DND-41 (cell line): ENCODE measurements around the gene PAH.

Source experiments
- ATAC-seq: fragments of 200-7000 bp; cut with Tn5 transposase; 3 replicates; pipeline ENCODE4 v1.9.1; 2021; ENCODE audit warnings: low read depth; ENCODE audit not compliant: insufficient read depth
- DNase-seq: peaks from one replicate; pipeline ENCODE4 v3.0.0-alpha.2; 2020
- H2AFZ ChIP-seq: 2 replicates; pipeline ENCODE4 v1.6.0; 2012; ENCODE audit warnings: low read depth, low read length
- H3K27ac ChIP-seq: 2 replicates; pipeline ENCODE4 v1.5.1; 2012; ENCODE audit warnings: low read length, inconsistent platforms
- H3K27me3 ChIP-seq: fragments of 200-600 bp; sonication (generic); 2 replicates; pipeline ENCODE4 v1.6.0; 2012; ENCODE audit warnings: low read length, mild to moderate bottlenecking, inconsistent platforms; ENCODE audit not compliant: insufficient read depth, poor library complexity
- H3K36me3 ChIP-seq: 2 replicates; pipeline ENCODE4 v1.5.1; 2012; ENCODE audit warnings: low read length, inconsistent platforms; ENCODE audit not compliant: insufficient read depth
- H3K4me1 ChIP-seq: 2 replicates; pipeline ENCODE4 v1.5.1; 2012; ENCODE audit warnings: mild to moderate bottlenecking, low read length; ENCODE audit not compliant: insufficient read depth
- H3K4me2 ChIP-seq: 2 replicates; pipeline ENCODE4 v1.6.0; 2012; ENCODE audit warnings: mild to moderate bottlenecking, moderate library complexity, low read length, inconsistent platforms; ENCODE audit not compliant: insufficient read depth
- H3K4me3 ChIP-seq, 2 experiments: fragments of 200-600 bp in 1 of 2; shearing (Covaris generic) in 1 of 2; 2 replicates each; pipeline ENCODE4 v1.5.1; 2012 to 2016; ENCODE audit warnings: inconsistent platforms in 2 of 2, low read length in 2 of 2, mild to moderate bottlenecking in 2 of 2, low read depth in 1 of 2, moderate library complexity in 1 of 2
- H3K79me2 ChIP-seq: 2 replicates; pipeline ENCODE4 v1.6.0; 2012; ENCODE audit warnings: low read length, inconsistent platforms; ENCODE audit not compliant: insufficient read depth
- H3K9ac ChIP-seq: 2 replicates; pipeline ENCODE4 v1.6.0; 2012; ENCODE audit warnings: low read depth, mild to moderate bottlenecking, inconsistent platforms, low read length, moderate library complexity
- H3K9me3 ChIP-seq: 2 replicates; pipeline ENCODE4 v1.5.1; 2012; ENCODE audit warnings: low read length, moderate library complexity, mild to moderate bottlenecking, inconsistent platforms; ENCODE audit not compliant: insufficient read depth, severe bottlenecking
- H4K20me1 ChIP-seq: 2 replicates; pipeline ENCODE4 v1.6.0; 2012; ENCODE audit warnings: low read length; ENCODE audit not compliant: insufficient read depth
- CTCF ChIP-seq: IDR thresholded peaks from 2 replicates; pipeline ENCODE4 v1.5.1; 2012; ENCODE audit warnings: borderline replicate concordance, low read length, moderate library complexity, mild to moderate bottlenecking; ENCODE audit not compliant: poor library complexity, severe bottlenecking; ENCODE audit errors: extremely low read depth
- EZH2 ChIP-seq: IDR thresholded peaks from 3 replicates; pipeline ENCODE4 v1.6.1; 2012; ENCODE audit warnings: borderline replicate concordance, low read depth, mild to moderate bottlenecking, moderate library complexity, low read length, inconsistent platforms; ENCODE audit not compliant: severe bottlenecking

PAH gene

GRCh38 chr12:102961466-102961855 is 44.4 kb upstream of the PAH start:
- no peak overlapping the region for H3K4me3 ChIP-seq
- no peaks in the 10 kb centered on the region for H3K36me3 ChIP-seq
- TF ChIP-seq CTCF (no peak), EZH2 (no peak)
- no peak for DNase-seq
- no peaks in the 10 kb centered on the region for H3K4me1 ChIP-seq
- H3K79me2 ChIP-seq, result no peaks in the 10 kb centered on the region
- H3K9me3 ChIP-seq, result no peaks in the 10 kb centered on the region
- no peaks in the 10 kb centered on the region for H4K20me1 ChIP-seq
- H2AFZ ChIP-seq, result no peak overlapping the region
- no peak overlapping the region for H3K4me2 ChIP-seq
- H3K9ac ChIP-seq, result no peak overlapping the region
- no peak for ATAC-seq
- H3K27me3 ChIP-seq, result no peaks in the 10 kb centered on the region
- no peak overlapping the region for H3K27ac ChIP-seq

- Histone ChIP-seq H3K9ac (no peak overlapping the region), H3K4me3 (no peak overlapping the region), H3K27me3 (no peaks in the 10 kb centered on the region), H2AFZ (no peak overlapping the region), H3K27ac (no peak overlapping the region), H3K4me2 (no peak overlapping the region), H3K4me1 (no peaks in the 10 kb centered on the region), H4K20me1 (no peaks in the 10 kb centered on the region), H3K36me3 (no peaks in the 10 kb centered on the region), H3K9me3 (no peaks in the 10 kb centered on the region), H3K79me2 (no peaks in the 10 kb centered on the region)
- DNase-seq (no peak), ATAC-seq (no peak)
- TF ChIP-seq EZH2, result no peak
- no peak for TF ChIP-seq CTCF
Observed at GRCh38 chr12:102960766-102961465, 43.9 kb upstream of the PAH start.

GRCh38 chr12:102959391-102959790 is 42.3 kb upstream of the PAH start:
- no peaks in the 10 kb centered on the region for H3K9me3 ChIP-seq
- H3K79me2 ChIP-seq, result no peaks in the 10 kb centered on the region
- H3K4me3 ChIP-seq, result no peak overlapping the region
- H3K4me2 ChIP-seq, result no peak overlapping the region
- no peaks in the 10 kb centered on the region for H4K20me1 ChIP-seq
- H2AFZ ChIP-seq, result no peak overlapping the region
- no peak for ATAC-seq
- TF ChIP-seq EZH2, result no peak
- TF ChIP-seq CTCF, result no peak
- H3K27ac ChIP-seq, result no peak overlapping the region
- H3K36me3 ChIP-seq, result no peaks in the 10 kb centered on the region
- peaks cover 6% of the 10 kb centered on the region for H3K27me3 ChIP-seq
- DNase-seq, result no peak
- H3K4me1 ChIP-seq, result no peaks in the 10 kb centered on the region
- no peak overlapping the region for H3K9ac ChIP-seq

- no peaks in the 10 kb centered on the region for H4K20me1 ChIP-seq
- TF ChIP-seq EZH2, result no peak
- TF ChIP-seq CTCF, result no peak
- ATAC-seq (no peak), DNase-seq (no peak)
- peaks cover 6% of the 10 kb centered on the region for H3K27me3 ChIP-seq
- H3K4me2 ChIP-seq, result no peak overlapping the region
- no peak overlapping the region for H3K27ac ChIP-seq
- no peak overlapping the region for H3K9ac ChIP-seq
- H3K4me1 ChIP-seq, result no peaks in the 10 kb centered on the region
- no peaks in the 10 kb centered on the region for H3K9me3 ChIP-seq
- no peak overlapping the region for H2AFZ ChIP-seq
- H3K36me3 ChIP-seq, result no peaks in the 10 kb centered on the region
- no peaks in the 10 kb centered on the region for H3K79me2 ChIP-seq
- no peak overlapping the region for H3K4me3 ChIP-seq
Observed at GRCh38 chr12:102958830-102959176, 41.8 kb upstream of the PAH start.
